ENCODE measurements around the gene PADI4. TPM values are rescaled to one million over a fixed set of nuclear protein-coding genes. Genes with fewer than 3 reads are reported as not detected.

PADI4 gene
- total and polyA plus RNA-seq, 2 of the 8 experiments (the other 6 are each of a cell fraction or from before 2014, with no cell fraction given), result 0.29 TPM; not detected in 1

DNA sequence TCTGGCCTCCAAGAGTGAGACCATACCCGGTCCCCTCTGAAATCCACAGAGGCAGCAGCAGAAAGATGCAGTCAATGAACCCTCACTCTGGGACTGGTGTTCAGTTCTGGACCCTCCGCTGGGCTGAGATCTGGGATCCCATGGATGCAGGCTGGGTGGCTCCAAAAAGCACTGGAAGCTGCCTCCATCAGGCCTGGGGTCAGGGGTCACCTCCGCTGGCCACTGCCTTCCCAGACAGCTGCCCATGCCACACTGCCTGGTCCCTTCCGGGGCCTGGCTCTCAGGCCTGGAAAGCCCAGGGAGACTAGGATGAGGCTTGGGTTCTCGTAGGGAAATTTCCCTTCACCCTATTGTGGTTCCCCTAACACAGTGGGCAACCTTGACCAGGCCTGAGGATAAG, 21.4 kb upstream of the PADI4 start:
- Histone ChIP-seq H3K14ac (ENCODE audit: insufficient read length) (no peak overlapping the region), H3K27me3 (replicated peaks in 1 of 4; ENCODE audit: control insufficient read depth in 3 of 4, extremely low read depth in 1 of 4, insufficient read depth in 3 of 4, low read length in 3 of 4) (no peaks in the 10 kb centered on the region), H3K4me2 (ENCODE audit: insufficient read depth in 1 of 2, low read depth in 2 of 2, low read length in 2 of 2) (no peak overlapping the region), H2BK5ac (ENCODE audit: low read depth, low read length) (no peak overlapping the region), H3K9ac (replicated peaks in 1 of 4; ENCODE audit: extremely low read depth in 1 of 4, low read depth in 3 of 4, low read length in 3 of 4) (no peak overlapping the region), H3K4ac (replicated peaks; ENCODE audit: insufficient read length, low read depth, low read length) (no peak overlapping the region), H2BK15ac (ENCODE audit: low read length) (no peak overlapping the region), H3K27ac (ENCODE audit: low read depth, low read length) (no peak overlapping the region), H4K20me1 (replicated peaks in 1 of 2; ENCODE audit: control insufficient read depth in 1 of 2, insufficient read depth in 2 of 2, low read length in 2 of 2) (no peaks in the 10 kb centered on the region), H4K5ac (ENCODE audit: insufficient read length, low read depth, low read length) (no peak overlapping the region), H4K91ac (replicated peaks; ENCODE audit: insufficient read length, low read length) (no peak overlapping the region), H2AK5ac (ENCODE audit: low read depth, low read length) (no peak overlapping the region), H4K8ac (ENCODE audit: extremely low read depth, insufficient read depth, low read length) (no peak overlapping the region; the same call in 1 of the 2 replicates), H3K4me3 (ENCODE audit: extremely low read depth in 1 of 4, insufficient read depth in 2 of 4, low read depth in 3 of 4, low read length in 4 of 4) (no peak overlapping the region), H3K36me3 (ENCODE audit: control insufficient read depth in 2 of 4, insufficient read depth in 4 of 4, low read length in 3 of 4) (no peaks in the 10 kb centered on the region), H3K23me2 (ENCODE audit: low read depth, low read length) (no peaks in the 10 kb centered on the region), H2BK12ac (ENCODE audit: low read depth, low read length) (no peak overlapping the region), H3K9me3 (ENCODE audit: insufficient read depth in 2 of 2, low read depth in 1 of 2, low read length in 1 of 2) (no peaks in the 10 kb centered on the region), H3K79me1 (ENCODE audit: low read depth, low read length) (no peaks in the 10 kb centered on the region), H3K56ac (replicated peaks; ENCODE audit: insufficient read length, low read depth, low read length) (no peak overlapping the region), H3K18ac (ENCODE audit: extremely low read depth, low read length) (no peak overlapping the region), H3K79me2 (ENCODE audit: control insufficient read depth in 1 of 2, insufficient read depth in 2 of 2, low read length in 2 of 2) (no peaks in the 10 kb centered on the region), H2AFZ (ENCODE audit: low read length) (no peak overlapping the region), H3K4me1 (replicated peaks in 1 of 4; ENCODE audit: control insufficient read depth in 3 of 4, insufficient read depth in 4 of 4, low read length in 3 of 4) (no peaks in the 10 kb centered on the region), H3K23ac (ENCODE audit: insufficient read length) (no peak overlapping the region), H2BK20ac (ENCODE audit: low read length) (no peak overlapping the region), H2BK120ac (replicated peaks; ENCODE audit: low read depth, low read length) (no peak overlapping the region)
- CTCF ChIA-PET (ENCODE audit: partially characterized antibody), result interaction anchor here (0.8 to 5.2 kb wide), 5 partner anchors 12 to 226 kb away, joined by 3 to 26 read pairs (median 3); no protein-coding TSS in a partner anchor
- POLR2A ChIA-PET (ENCODE audit: partially characterized antibody), result no interaction called here
- FAIRE-seq, result no peak
- TF ChIP-seq NRF1 (IDR thresholded peaks at IDR 0.05; ENCODE audit: low read depth, low read length), result no peak
- 67% methylated on average over 5 of the region's 5 CpGs; no CpG with 5 or more reads in 1 of the 2 experiments for WGBS, 2 experiments (ENCODE audit: extremely low coverage in 1 of 2, insufficient coverage in 1 of 2, insufficient read length in 1 of 2, insufficient replicate concordance in 2 of 2, low coverage in 1 of 2, low lambda C conversion rate in 2 of 2, missing lambda C conversion rate in 1 of 2)
- no peak for DNase-seq (ENCODE audit: low read depth in 1 of 2, low spot score in 2 of 2)

Measured in H1 (cell line).